Measurements from ENCODE around the gene VPS8.

Gene VPS8

DNA sequence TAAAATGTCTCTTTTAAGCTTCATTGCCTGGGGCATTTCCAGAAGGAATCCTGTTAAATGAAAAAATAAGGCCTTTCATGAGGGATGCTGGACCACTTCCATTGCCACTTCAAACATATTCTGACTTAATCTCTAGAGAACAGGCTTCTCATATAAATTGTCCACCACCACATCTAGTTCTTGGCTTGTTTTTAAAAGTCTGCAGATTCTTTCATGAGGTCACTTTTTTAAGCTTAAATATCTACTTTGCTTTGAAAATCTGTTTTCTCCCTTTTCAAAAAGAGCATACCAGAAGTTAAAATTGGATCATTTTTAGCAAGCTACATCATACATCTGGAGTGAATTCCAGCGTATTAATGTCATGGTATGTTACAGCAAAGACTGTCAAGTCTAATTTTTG lies 209.3 kb downstream of the VPS8 start:
- DNase-seq, result no peak

GRCh38 chr3:185024406-185024805 lies 212.4 kb downstream of the VPS8 start:
- DNase-seq, result no peak

DNA sequence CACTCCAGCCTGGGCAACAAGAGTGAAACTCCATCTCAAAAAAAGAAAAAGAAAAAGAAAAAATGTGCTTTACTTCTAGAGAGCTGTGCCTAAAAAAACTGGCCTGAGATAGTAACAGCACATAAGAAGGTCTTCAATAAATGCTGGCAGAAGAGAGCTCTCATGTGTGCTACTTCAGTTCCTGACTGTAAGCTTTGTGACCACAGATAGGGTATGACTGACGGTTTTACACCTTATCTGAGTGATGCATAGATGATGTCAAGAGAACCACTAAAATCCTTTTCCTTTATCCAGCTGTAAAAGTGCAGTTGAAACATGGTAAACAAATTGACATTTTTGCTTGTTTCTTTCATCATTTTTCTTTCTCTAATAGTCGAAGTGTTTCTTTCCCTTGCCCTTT lies 213.0 kb downstream of the VPS8 start:
- DNase-seq, result no peak

GRCh38 chr3:185028121-185028520 lies 216.2 kb downstream of the VPS8 start:
- DNase-seq, result no peak

DNA sequence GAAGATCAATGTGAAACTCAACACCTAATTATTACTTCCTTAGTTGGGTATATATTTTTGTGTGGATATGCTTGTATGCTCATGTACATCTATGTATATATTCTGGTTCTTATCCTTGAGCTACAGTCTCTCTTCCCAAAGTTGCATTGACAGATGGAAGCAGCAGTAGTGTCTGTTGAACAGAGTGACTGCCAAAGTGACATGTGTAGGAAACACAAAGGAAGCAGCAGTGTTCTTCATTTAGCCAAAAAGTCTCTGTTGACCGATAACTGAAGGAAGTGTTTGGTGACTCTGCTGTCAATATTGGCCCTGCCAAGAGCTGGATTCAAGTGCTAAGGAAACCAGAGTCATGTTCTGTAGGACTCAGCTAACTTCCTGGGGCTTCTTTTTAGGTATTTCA lies 217.1 kb downstream of the VPS8 start:
- no peak for DNase-seq

DNA sequence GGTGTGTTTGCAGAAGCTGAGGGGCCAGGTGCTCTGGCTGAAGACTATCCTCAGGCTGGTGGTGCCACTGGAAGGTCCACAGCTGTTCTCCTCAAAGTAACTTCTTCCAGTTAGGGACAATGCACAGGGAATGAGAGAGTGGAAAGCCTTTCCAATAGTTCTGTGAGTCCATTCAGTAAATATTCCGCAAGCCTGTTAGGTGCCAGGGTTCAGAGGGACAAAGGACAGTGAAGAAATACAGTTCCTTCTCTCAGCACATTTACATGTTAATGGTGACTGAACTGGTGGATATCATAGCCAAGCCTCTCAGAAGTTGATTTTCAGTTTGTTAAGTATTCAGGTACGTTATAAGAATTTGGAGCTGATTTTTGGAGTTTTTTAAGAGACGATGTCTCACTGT lies 218.4 kb downstream of the VPS8 start:
- DNase-seq, result no peak

GRCh38 chr3:185030951-185031350 lies 219.0 kb downstream of the VPS8 start:
- no peak for DNase-seq

DNA sequence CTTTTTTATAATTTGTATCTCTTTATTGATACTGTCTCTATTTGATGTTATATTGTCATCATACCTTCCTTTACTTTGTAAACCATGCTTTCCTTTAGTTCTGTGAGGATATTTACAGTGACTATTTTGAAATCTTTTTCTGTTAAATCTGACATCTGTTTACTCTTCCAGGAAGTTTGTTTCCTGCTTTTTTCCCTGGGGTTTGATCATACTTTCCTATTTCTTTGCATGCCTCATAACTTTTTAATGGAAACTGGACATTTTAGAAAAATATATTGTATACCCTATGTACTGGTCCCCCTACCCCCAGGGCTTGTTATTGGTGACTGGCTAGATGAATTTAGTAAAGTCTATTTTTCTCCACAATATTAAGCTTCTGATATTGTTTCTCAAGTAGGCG lies 225.8 kb downstream of the VPS8 start:
- no peak for DNase-seq

DNA sequence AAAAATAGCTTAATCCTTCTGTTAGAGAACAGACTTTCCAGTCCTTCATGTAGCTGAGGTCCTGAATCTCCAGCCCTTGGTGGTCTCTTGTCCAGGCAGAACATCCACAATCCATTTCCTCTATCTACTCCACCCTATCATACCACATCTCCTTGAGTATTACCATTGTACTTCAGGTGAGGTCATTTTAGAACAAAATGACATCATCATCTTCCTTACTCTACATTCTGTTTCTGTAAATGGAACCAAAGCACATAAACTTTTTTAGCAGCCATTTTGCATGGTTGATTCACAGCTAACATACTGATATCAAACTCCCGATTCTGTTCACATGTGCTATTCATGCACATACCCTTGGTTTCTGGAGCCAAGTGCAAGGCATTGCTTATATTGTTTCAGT lies 228.5 kb downstream of the VPS8 start:
- DNase-seq, result no peak

DNA sequence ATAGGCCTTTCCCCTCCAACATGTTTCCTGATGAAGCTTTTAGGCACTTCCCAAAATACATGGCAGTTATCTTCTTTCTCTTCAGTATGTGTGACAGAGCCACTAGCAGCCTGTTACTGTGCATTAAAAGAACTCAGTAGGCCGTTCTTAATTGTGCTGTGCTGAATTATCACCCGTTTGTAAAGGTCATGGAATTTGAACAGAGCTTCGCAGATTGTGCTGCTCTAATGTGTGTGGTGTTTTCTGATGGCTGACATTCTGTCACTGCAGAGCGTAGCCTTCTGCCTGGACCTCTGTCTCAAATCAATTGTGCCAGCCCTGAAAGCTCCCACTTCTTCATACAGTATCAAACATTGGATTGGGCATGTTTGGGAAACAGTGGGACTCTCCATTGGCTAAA lies 229.6 kb downstream of the VPS8 start:
- DNase-seq, result no peak

DNA sequence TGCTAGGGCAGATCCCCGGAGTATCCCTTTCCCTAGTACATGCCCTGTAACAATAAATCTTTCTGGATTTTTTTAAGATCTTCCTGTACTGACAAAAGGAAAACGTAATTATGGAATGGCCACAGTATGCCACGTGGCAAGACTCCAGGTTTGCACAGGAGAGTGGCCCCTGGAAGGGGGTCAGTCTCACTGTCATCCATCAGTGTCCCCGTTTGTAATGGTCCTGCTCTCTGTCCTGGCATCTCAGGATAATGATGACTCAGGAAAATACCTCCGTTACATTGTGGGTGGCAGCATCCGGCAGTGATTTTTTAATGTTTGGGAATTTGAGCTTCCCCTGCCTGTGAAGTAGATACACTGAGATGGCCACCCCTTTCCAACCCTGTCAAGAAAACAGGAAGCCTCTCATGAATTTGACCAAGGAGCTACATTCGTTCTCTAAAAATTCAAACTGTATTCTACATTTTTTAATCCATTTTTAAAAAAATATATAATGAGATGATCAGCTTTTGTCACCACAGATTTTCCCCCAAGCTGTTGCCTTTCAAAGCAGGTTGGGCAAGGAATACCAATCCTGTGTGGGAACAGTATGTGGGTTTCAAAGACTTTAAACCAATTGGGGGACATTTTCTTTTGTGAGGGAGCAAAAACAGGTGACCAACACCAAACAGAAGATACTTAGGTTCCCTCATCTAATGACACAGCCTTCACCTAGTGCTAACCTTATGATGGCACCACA lies 230.5 kb downstream of the VPS8 start:
- no peak for DNase-seq

DNA sequence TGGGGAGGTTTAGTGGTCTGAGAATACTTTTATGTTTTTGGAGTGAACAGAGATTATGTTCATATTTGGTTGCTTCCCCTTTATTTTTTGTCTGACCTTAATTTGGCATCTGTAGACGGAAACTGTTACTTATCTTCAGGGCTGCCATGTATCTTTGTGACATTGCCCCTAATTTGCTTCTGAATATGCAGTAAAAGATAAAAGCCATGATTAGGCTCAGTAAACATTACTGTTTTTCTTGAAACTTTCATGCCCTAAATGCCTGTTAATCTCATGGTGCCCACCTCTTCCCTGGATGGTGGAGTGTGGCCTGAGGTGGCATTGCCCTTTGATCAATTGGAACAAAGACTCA lies 234.2 kb downstream of the VPS8 start:
- DNase-seq, result no peak

- no peak for DNase-seq
Observed at GRCh38 chr3:185046603-185047002, 234.6 kb downstream of the VPS8 start.

GRCh38 chr3:185049710-185050109 lies 237.7 kb downstream of the VPS8 start:
- DNase-seq, result no peak

- no peak for DNase-seq
Observed at GRCh38 chr3:185051801-185052200, 239.8 kb downstream of the VPS8 start.

GRCh38 chr3:185052631-185053030 lies 240.7 kb downstream of the VPS8 start:
- no peak for DNase-seq

GRCh38 chr3:185056908-185057307 lies 244.9 kb downstream of the VPS8 start:
- DNase-seq, result no peak

GRCh38 chr3:185057829-185058228 lies 245.9 kb downstream of the VPS8 start:
- DNase-seq, result no peak

GRCh38 chr3:185058796-185059195 lies 246.8 kb downstream of the VPS8 start:
- no peak for DNase-seq

GRCh38 chr3:185059766-185060165 lies 247.8 kb downstream of the VPS8 start:
- no peak for DNase-seq

- DNase-seq, result no peak
Observed at GRCh38 chr3:185060655-185061054, 248.7 kb downstream of the VPS8 start.

DNA sequence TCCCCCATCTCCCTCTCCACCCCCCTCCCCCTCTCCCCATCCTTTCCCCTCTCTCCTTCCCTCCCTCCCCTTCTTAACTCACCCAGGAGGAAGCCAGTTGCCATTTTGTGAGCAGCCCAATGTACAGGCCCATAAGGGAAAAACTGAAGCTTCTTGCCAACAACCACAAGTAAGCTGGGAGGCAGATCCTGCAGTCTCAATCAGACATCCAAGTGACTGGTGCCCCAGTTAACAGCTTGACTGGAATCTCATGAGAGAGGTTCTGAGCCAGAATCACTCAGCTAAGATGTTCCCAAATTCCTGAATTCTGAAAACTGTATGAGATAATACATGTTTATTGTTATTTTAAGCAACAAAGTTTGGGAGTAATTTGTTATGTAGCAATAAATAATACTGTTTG lies 250.2 kb downstream of the VPS8 start:
- no peak for DNase-seq

DNA sequence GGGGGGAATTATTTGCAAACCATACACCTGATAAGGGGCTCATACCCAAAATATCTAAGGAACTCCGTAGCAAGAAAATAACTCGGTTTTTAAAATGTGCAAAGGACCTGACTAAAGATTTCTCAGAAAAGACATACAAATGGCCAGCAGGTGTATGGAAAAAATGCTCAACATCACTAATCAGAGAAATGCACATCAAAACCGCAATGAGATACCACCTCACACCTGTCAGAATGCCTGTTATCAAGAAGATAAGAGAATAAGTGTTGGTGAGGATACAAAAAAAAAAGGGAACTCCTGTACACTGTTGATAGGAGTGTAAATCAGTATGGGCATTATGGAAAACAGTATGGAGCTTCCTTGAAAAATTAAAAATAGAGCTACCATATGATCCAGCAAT lies 251.5 kb downstream of the VPS8 start:
- DNase-seq, result no peak

- DNase-seq, result no peak
Observed at GRCh38 chr3:185065059-185065458, 253.1 kb downstream of the VPS8 start.

DNA sequence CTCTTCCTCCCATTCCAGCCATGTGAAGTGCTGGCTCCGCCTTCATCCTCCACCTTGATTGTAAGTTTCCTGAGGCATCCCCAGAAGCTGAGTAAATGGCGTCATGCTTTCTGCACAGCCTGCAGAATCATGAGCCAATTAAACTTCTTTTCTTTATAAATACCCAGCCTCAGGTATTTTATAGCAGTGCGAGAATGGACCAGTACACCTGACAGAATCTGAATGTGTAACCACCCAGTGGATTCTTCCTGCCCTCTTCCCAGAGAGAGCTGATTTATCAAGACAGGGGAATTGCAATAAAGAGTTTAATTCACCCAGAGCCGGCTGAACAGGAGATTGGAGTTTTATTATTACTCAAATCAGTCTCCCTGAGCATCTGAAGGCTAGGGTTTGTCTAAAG lies 254.3 kb downstream of the VPS8 start:
- no peak for DNase-seq

GRCh38 chr3:185067173-185067572 lies 255.2 kb downstream of the VPS8 start:
- DNase-seq, result no peak

All from activated effector memory CD4-positive, alpha-beta T cell treated with anti-CD3 and anti-CD28 coated beads, Interleukin-2, amount 50 U/mL, for 16 hours (primary cell).